K562 (cell line): Measurements from ENCODE around the gene FSD1L. TPM values are rescaled to one million over a fixed set of nuclear protein-coding genes. Genes with fewer than 3 reads are reported as not detected.
"Not testable (repeated sequence)": the region's sequence is repeated elsewhere in the genome, so short reads cannot be mapped to it uniquely, and the experiment has no call there.

Source experiments
- ATAC-seq: fragments of 200-7000 bp; cut with Tn5 transposase; 3 replicates; pipeline ENCODE4 v1.9.1; 2020; ENCODE audit warnings: moderate library complexity
- BruUV-seq: library from RNA; stranded (reverse); fragments of 400-500 nt; replicated peaks from 2 replicates; lab custom pipeline; 2021; lab: Mats Ljungman, UMichigan
- CTCF ChIA-PET: fragments of 300-600 bp; formaldehyde crosslinking; extraction: SDS; loops from one replicate; lab custom pipeline; 2021; ENCODE audit warnings: low intra/inter-chr PET ratio; lab: Yijun Ruan, JAX
- POLR2A ChIA-PET: fragments of 300-600, 350-650 bp; sonication (Branson Sonifier 250); formaldehyde crosslinking; extraction: SDS; loops from one replicate; lab custom pipeline; 2021; ENCODE audit warnings: antibody characterized with exemption, inconsistent platforms; lab: Yijun Ruan, JAX
- DNase-seq, 4 experiments: peaks; one replicate each; pipeline versions ENCODE4 v3.0.0 to v3.0.0-alpha.2; 2011 to 2018; ENCODE audit warnings: low spot score in 3 of 4, mixed read lengths in 3 of 4; ENCODE audit errors: extremely low read depth in 1 of 4
- FAIRE-seq: peaks from 2 replicates; lab custom pipeline; 2011; peaks lifted over from hg19 to GRCh38; lab: Jason Lieb, UNC
- H2AFZ ChIP-seq: 2 replicates; pipeline ENCODE4 v1.6.0; 2011; ENCODE audit warnings: low read depth, low read length, control low read depth, inconsistent platforms
- H3K27ac ChIP-seq: fragments of 200-600 bp; 3 replicates; pipeline ENCODE4 v1.8.0; 2011; ENCODE audit warnings: low read depth, mild to moderate bottlenecking, control low read depth, inconsistent platforms, low read length, moderate library complexity, mixed read lengths; ENCODE audit errors: extremely low read depth
- H3K27me3 ChIP-seq, 2 experiments: fragments of 300-600 bp in 1 of 2; 2 replicates in 1 of 2; 3 replicates in 1 of 2; pipeline versions ENCODE4 v1.6.0 to v1.8.0; 2011; ENCODE audit warnings: inconsistent platforms in 2 of 2, low read length in 2 of 2, mild to moderate bottlenecking in 1 of 2, mixed read lengths in 1 of 2, moderate library complexity in 1 of 2; ENCODE audit not compliant: control insufficient read depth in 2 of 2, insufficient read depth in 2 of 2
- H3K36me3 ChIP-seq: fragments of 300-600 bp; 3 replicates; pipeline ENCODE4 v1.8.0; 2011; ENCODE audit warnings: mild to moderate bottlenecking, low read length, inconsistent platforms; ENCODE audit not compliant: control insufficient read depth, insufficient read depth
- H3K4me1 ChIP-seq, 2 experiments: fragments of 200-600 bp in 1 of 2; replicated peaks in 1 of 2; 2 replicates in 1 of 2; 3 replicates in 1 of 2; pipeline versions ENCODE4 v1.5.1 to v1.8.0; 2011; ENCODE audit warnings: inconsistent platforms in 2 of 2, low read length in 2 of 2, mild to moderate bottlenecking in 1 of 2, mixed read lengths in 1 of 2, moderate library complexity in 1 of 2; ENCODE audit not compliant: control insufficient read depth in 2 of 2, insufficient read depth in 2 of 2
- H3K4me2 ChIP-seq: 2 replicates; pipeline ENCODE4 v1.6.1; 2011; ENCODE audit warnings: low read length, control low read depth, inconsistent platforms, mixed read lengths; ENCODE audit not compliant: insufficient read depth
- H3K4me3 ChIP-seq: fragments of 200-600 bp; sonication (generic), shearing (Covaris generic); 2 replicates; pipeline ENCODE4 v1.5.1; 2016; ENCODE audit warnings: control low read depth, inconsistent platforms
- H3K79me2 ChIP-seq: fragments of 200-600 bp; 3 replicates; pipeline ENCODE4 v1.8.0; 2011; ENCODE audit warnings: low read length, inconsistent platforms; ENCODE audit not compliant: control insufficient read depth, insufficient read depth
- H3K9ac ChIP-seq, 2 experiments: 2 replicates each; pipeline versions ENCODE4 v1.6.0 to v1.6.1; 2011; ENCODE audit warnings: low read depth in 2 of 2, low read length in 2 of 2, control low read depth in 1 of 2, inconsistent platforms in 1 of 2, mild to moderate bottlenecking in 1 of 2, mixed read lengths in 1 of 2; ENCODE audit not compliant: insufficient read depth in 1 of 2
- H3K9me1 ChIP-seq: one replicate; pipeline ENCODE4 v1.6.0; 2011; ENCODE audit warnings: inconsistent platforms, mild to moderate bottlenecking, low read length, moderate library complexity; ENCODE audit not compliant: control insufficient read depth, insufficient read depth
- H3K9me3 ChIP-seq: replicated peaks from 2 replicates; pipeline ENCODE4 v1.5.1; 2011; ENCODE audit warnings: low read depth, low read length, inconsistent platforms; ENCODE audit not compliant: control insufficient read depth, insufficient read depth
- H4K20me1 ChIP-seq: replicated peaks from 2 replicates; pipeline ENCODE4 v1.6.1; 2011; ENCODE audit warnings: low read length, inconsistent platforms, mixed read lengths; ENCODE audit not compliant: control insufficient read depth, insufficient read depth
- WGBS: fragments of 100-300 bp; shearing (Covaris generic); methylation state at CpG from one replicate; pipeline ENCODE4 v1.1.6; 2016; ENCODE audit warnings: low coverage, mixed read lengths; ENCODE audit not compliant: insufficient coverage; ENCODE audit errors: missing lambda C conversion rate; 5-methylcytosine and 5-hydroxymethylcytosine counted together
- in situ Hi-C: fragments of 300-500 bp; cut with MboI; formaldehyde crosslinking; loops from 4 replicates; pipeline ENCODE4 v1.15.0; 2018; ENCODE audit warnings: inconsistent platforms, mixed read lengths
- intact Hi-C: fragments of 100-400 bp; cut with micrococcal nuclease; formaldehyde crosslinking; loops from 2 replicates; pipeline ENCODE4 v1.14.2; 2022
- polyA plus RNA-seq, 8 experiments: library from polyadenylated mRNA; depleted of rRNA in 4 of 8; stranded (reverse) in 5 of 8; unstranded in 3 of 8; fragments of >200 nt; fragmentation: Nextera tagmentation in 2 of 8; fragmentation: Illumina TruSeq in 1 of 8; extraction: Ambion mirVana in 2 of 8; extraction: Trizol in 1 of 8; gene quantifications; 2 replicates each; pipeline versions ENCODE4 v1.2.1 to v1.2.3, GENCODE V29; 2011 to 2014; ENCODE audit warnings: inconsistent platforms in 1 of 8, missing spikeins in 1 of 8
- total RNA-seq, 7 experiments: library from RNA; depleted of rRNA in 6 of 7; stranded (reverse); fragments of >200 nt in 6 of 7; fragmentation: Illumina TruSeq in 2 of 7; extraction: Trizol in 2 of 7; gene quantifications; 2 replicates each; pipeline versions ENCODE4 v1.2.1 to v1.2.3, GENCODE V29; 2011 to 2021; ENCODE audit warnings: low replicate concordance in 1 of 7
- TF ChIP-seq, protein P1 (sequence below): fragments of 450-650 bp; IDR thresholded peaks from 2 replicates; pipeline ENCODE4 v1.6.1; 2016; ENCODE audit warnings: mild to moderate bottlenecking, moderate library complexity

The FSD1L gene
- total and polyA plus RNA-seq, 9 of the 15 experiments (the other 6 are each of a cell fraction or from before 2014, with no cell fraction given) = 0.95 to 4.2 (median 2.1) TPM

GRCh38 chr9:105522618-105523385, 75.0 kb downstream of the FSD1L start:
- BruUV-seq, H3K79me2 ChIP-seq, H3K27ac ChIP-seq, H3K27me3 ChIP-seq, H4K20me1 ChIP-seq, ATAC-seq, H3K4me3 ChIP-seq, intact Hi-C loops, CTCF ChIA-PET, FAIRE-seq, H3K9ac ChIP-seq, in situ Hi-C loops, H3K36me3 ChIP-seq, H3K4me2 ChIP-seq, H3K4me1 ChIP-seq, H3K9me1 ChIP-seq, POLR2A ChIA-PET, H3K9me3 ChIP-seq, H2AFZ ChIP-seq, DNase-seq: not testable (repeated sequence)
- WGBS = 63% methylated on average over 9 of the region's 10 CpGs
- TF ChIP-seq, protein P1, sequence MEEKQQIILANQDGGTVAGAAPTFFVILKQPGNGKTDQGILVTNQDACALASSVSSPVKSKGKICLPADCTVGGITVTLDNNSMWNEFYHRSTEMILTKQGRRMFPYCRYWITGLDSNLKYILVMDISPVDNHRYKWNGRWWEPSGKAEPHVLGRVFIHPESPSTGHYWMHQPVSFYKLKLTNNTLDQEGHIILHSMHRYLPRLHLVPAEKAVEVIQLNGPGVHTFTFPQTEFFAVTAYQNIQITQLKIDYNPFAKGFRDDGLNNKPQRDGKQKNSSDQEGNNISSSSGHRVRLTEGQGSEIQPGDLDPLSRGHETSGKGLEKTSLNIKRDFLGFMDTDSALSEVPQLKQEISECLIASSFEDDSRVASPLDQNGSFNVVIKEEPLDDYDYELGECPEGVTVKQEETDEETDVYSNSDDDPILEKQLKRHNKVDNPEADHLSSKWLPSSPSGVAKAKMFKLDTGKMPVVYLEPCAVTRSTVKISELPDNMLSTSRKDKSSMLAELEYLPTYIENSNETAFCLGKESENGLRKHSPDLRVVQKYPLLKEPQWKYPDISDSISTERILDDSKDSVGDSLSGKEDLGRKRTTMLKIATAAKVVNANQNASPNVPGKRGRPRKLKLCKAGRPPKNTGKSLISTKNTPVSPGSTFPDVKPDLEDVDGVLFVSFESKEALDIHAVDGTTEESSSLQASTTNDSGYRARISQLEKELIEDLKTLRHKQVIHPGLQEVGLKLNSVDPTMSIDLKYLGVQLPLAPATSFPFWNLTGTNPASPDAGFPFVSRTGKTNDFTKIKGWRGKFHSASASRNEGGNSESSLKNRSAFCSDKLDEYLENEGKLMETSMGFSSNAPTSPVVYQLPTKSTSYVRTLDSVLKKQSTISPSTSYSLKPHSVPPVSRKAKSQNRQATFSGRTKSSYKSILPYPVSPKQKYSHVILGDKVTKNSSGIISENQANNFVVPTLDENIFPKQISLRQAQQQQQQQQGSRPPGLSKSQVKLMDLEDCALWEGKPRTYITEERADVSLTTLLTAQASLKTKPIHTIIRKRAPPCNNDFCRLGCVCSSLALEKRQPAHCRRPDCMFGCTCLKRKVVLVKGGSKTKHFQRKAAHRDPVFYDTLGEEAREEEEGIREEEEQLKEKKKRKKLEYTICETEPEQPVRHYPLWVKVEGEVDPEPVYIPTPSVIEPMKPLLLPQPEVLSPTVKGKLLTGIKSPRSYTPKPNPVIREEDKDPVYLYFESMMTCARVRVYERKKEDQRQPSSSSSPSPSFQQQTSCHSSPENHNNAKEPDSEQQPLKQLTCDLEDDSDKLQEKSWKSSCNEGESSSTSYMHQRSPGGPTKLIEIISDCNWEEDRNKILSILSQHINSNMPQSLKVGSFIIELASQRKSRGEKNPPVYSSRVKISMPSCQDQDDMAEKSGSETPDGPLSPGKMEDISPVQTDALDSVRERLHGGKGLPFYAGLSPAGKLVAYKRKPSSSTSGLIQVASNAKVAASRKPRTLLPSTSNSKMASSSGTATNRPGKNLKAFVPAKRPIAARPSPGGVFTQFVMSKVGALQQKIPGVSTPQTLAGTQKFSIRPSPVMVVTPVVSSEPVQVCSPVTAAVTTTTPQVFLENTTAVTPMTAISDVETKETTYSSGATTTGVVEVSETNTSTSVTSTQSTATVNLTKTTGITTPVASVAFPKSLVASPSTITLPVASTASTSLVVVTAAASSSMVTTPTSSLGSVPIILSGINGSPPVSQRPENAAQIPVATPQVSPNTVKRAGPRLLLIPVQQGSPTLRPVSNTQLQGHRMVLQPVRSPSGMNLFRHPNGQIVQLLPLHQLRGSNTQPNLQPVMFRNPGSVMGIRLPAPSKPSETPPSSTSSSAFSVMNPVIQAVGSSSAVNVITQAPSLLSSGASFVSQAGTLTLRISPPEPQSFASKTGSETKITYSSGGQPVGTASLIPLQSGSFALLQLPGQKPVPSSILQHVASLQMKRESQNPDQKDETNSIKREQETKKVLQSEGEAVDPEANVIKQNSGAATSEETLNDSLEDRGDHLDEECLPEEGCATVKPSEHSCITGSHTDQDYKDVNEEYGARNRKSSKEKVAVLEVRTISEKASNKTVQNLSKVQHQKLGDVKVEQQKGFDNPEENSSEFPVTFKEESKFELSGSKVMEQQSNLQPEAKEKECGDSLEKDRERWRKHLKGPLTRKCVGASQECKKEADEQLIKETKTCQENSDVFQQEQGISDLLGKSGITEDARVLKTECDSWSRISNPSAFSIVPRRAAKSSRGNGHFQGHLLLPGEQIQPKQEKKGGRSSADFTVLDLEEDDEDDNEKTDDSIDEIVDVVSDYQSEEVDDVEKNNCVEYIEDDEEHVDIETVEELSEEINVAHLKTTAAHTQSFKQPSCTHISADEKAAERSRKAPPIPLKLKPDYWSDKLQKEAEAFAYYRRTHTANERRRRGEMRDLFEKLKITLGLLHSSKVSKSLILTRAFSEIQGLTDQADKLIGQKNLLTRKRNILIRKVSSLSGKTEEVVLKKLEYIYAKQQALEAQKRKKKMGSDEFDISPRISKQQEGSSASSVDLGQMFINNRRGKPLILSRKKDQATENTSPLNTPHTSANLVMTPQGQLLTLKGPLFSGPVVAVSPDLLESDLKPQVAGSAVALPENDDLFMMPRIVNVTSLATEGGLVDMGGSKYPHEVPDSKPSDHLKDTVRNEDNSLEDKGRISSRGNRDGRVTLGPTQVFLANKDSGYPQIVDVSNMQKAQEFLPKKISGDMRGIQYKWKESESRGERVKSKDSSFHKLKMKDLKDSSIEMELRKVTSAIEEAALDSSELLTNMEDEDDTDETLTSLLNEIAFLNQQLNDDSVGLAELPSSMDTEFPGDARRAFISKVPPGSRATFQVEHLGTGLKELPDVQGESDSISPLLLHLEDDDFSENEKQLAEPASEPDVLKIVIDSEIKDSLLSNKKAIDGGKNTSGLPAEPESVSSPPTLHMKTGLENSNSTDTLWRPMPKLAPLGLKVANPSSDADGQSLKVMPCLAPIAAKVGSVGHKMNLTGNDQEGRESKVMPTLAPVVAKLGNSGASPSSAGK = 0 out of 2 replicates have a peak, but pooled peaks have one; percentile 12
